Fibroblast of lung (primary cell): ENCODE measurements around the gene NLRP3. TPM values are rescaled to one million over a fixed set of nuclear protein-coding genes. Genes with fewer than 3 reads are reported as not detected.
"Not testable (repeated sequence)": the region's sequence is repeated elsewhere in the genome, so short reads cannot be mapped to it uniquely, and the experiment has no call there.

Experiments used
- DNase-seq, 2 donors: peaks; one replicate each; pipeline versions ENCODE4 v3.0.0 to v3.0.0-alpha.2; 2010; ENCODE audit warnings: low read depth in 2 of 2
- H2AFZ ChIP-seq: 2 replicates; pipeline ENCODE4 v1.5.1; 2012; ENCODE audit warnings: low read length, control low read depth, inconsistent platforms
- H3K27ac ChIP-seq: 2 replicates; pipeline ENCODE4 v1.5.1; 2011; ENCODE audit warnings: low read length, control low read depth; ENCODE audit not compliant: insufficient read depth
- H3K27me3 ChIP-seq: 2 replicates; pipeline ENCODE4 v1.5.1; 2011; ENCODE audit warnings: mild to moderate bottlenecking, low read length; ENCODE audit not compliant: control insufficient read depth, insufficient read depth
- H3K36me3 ChIP-seq: 2 replicates; pipeline ENCODE4 v1.5.1; 2011; ENCODE audit warnings: low read length; ENCODE audit not compliant: control insufficient read depth, insufficient read depth
- H3K4me1 ChIP-seq: 2 replicates; pipeline ENCODE4 v1.5.1; 2011; ENCODE audit warnings: low read length; ENCODE audit not compliant: control insufficient read depth, insufficient read depth; ENCODE audit errors: extremely low read depth
- H3K4me2 ChIP-seq: 2 replicates; pipeline ENCODE4 v1.5.1; 2011; ENCODE audit warnings: low read length, control low read depth; ENCODE audit not compliant: insufficient read depth; ENCODE audit errors: extremely low read depth
- H3K4me3 ChIP-seq, 4 experiments: fragments of 200-600 bp in 1 of 4; sonication (generic) in 1 of 4; replicated peaks in 1 of 4; 2 replicates each; pipeline ENCODE4 v1.5.1; 2011 to 2016; ENCODE audit warnings: low read length in 4 of 4, low read depth in 3 of 4, mild to moderate bottlenecking in 3 of 4, control low read depth in 2 of 4, inconsistent platforms in 1 of 4, mixed read lengths in 1 of 4; ENCODE audit not compliant: insufficient read depth in 1 of 4; ENCODE audit errors: control extremely low read depth in 1 of 4
- H3K79me2 ChIP-seq: 2 replicates; pipeline ENCODE4 v1.5.1; 2012; ENCODE audit warnings: mild to moderate bottlenecking, low read length, inconsistent platforms; ENCODE audit not compliant: control insufficient read depth, insufficient read depth
- H3K9ac ChIP-seq: 2 replicates; pipeline ENCODE4 v1.5.1; 2011; ENCODE audit warnings: mild to moderate bottlenecking, low read length, control low read depth; ENCODE audit not compliant: insufficient read depth
- H3K9me3 ChIP-seq: 2 replicates; pipeline ENCODE4 v1.5.1; 2012; ENCODE audit warnings: low read depth, low read length; ENCODE audit not compliant: control insufficient read depth, insufficient read depth
- H4K20me1 ChIP-seq: 2 replicates; pipeline ENCODE4 v1.5.1; 2011; ENCODE audit warnings: low read length; ENCODE audit not compliant: control insufficient read depth, insufficient read depth; ENCODE audit errors: extremely low read depth
- CTCF ChIP-seq, 2 donors: IDR thresholded peaks in 1 of 2; conservative IDR thresholded peaks in 1 of 2; 1 replicate in 1 of 2; 2 replicates in 1 of 2; pipeline ENCODE4 v1.5.1; 2011 to 2012; ENCODE audit warnings: low read length in 2 of 2, control low read depth in 1 of 2, inconsistent platforms in 1 of 2, low read depth in 1 of 2, mild to moderate bottlenecking in 1 of 2
- EZH2 ChIP-seq: IDR thresholded peaks from 2 replicates; pipeline ENCODE4 v1.5.1; 2012; ENCODE audit warnings: low read length, control low read depth, mild to moderate bottlenecking; ENCODE audit errors: missing control alignments
- polyA plus RNA-seq, 2 donors: library from polyadenylated mRNA; depleted of rRNA in 1 of 2; stranded (reverse) in 1 of 2; unstranded in 1 of 2; fragments of >200 nt; gene quantifications; 2 replicates each; pipeline ENCODE4 v1.2.1, GENCODE V29; 2011 to 2012; ENCODE audit warnings: missing spikeins in 1 of 2
- total RNA-seq: library from RNA; depleted of rRNA; stranded (reverse); fragments of >200 nt; gene quantifications from 2 replicates; pipeline ENCODE4 v1.2.1, GENCODE V29; 2014

The NLRP3 gene
- total and polyA plus RNA-seq, 2 donors (not counting 1 experiment from before 2014, with no cell fraction given): under 0.01 to 0.07 TPM

- no peak for DNase-seq
- Histone ChIP-seq H3K9me3 (no peaks in the 10 kb centered on the region), H3K27me3 (no peaks in the 10 kb centered on the region), H3K4me2 (no peak overlapping the region), H3K9ac (no peak overlapping the region), H3K4me1 (no peaks in the 10 kb centered on the region), H3K27ac (no peak overlapping the region), H2AFZ (no peak overlapping the region), H3K36me3 (no peaks in the 10 kb centered on the region), H3K4me3 (no peak overlapping the region), H3K79me2 (no peaks in the 10 kb centered on the region), H4K20me1 (no peaks in the 10 kb centered on the region)
- TF ChIP-seq CTCF (conservative IDR thresholded peaks at IDR 0.05 in 1 of 2, IDR thresholded peaks at IDR 0.05 in 1 of 2; ENCODE audit: low read depth in 1 of 2, low read length in 2 of 2) (no peak), EZH2 (no peak)
Observed at GRCh38 chr1:247468481-247469140, 52.6 kb downstream of the NLRP3 start.

- H3K79me2 ChIP-seq: no peaks in the 10 kb centered on the region
- no peaks in the 10 kb centered on the region for H3K9me3 ChIP-seq
- no peaks in the 10 kb centered on the region for H4K20me1 ChIP-seq
- no peaks in the 10 kb centered on the region for H3K4me1 ChIP-seq
- no peak overlapping the region for H2AFZ ChIP-seq
- no peak for TF ChIP-seq CTCF (conservative IDR thresholded peaks at IDR 0.05 in 1 of 2, IDR thresholded peaks at IDR 0.05 in 1 of 2; ENCODE audit: low read depth in 1 of 2, low read length in 2 of 2)
- TF ChIP-seq EZH2: no peak
- H3K27me3 ChIP-seq: no peaks in the 10 kb centered on the region
- H3K36me3 ChIP-seq: no peaks in the 10 kb centered on the region
- no peak overlapping the region for H3K4me2 ChIP-seq
- H3K4me3 ChIP-seq: no peak overlapping the region
- DNase-seq: no peak
- no peak overlapping the region for H3K9ac ChIP-seq
- no peak overlapping the region for H3K27ac ChIP-seq
Observed at GRCh38 chr1:247469141-247469535, 53.2 kb downstream of the NLRP3 start.

GRCh38 chr1:247470942-247471429 is 55.0 kb downstream of the NLRP3 start:
- not testable (repeated sequence) for H3K79me2 ChIP-seq, H2AFZ ChIP-seq, H3K4me3 ChIP-seq, DNase-seq, H4K20me1 ChIP-seq, H3K27me3 ChIP-seq, H3K9ac ChIP-seq, H3K27ac ChIP-seq, H3K4me2 ChIP-seq, H3K4me1 ChIP-seq, H3K36me3 ChIP-seq, H3K9me3 ChIP-seq
